LNCaP clone FGC (cell line): Measurements from ENCODE around the gene SAE1.

Experiments used
- DNase-seq: peaks from one replicate; pipeline ENCODE4 v3.0.0-alpha.2; 2011; ENCODE audit warnings: low read depth
- H3K4me3 ChIP-seq: 2 replicates; pipeline ENCODE4 v1.5.1; 2011; ENCODE audit warnings: mild to moderate bottlenecking, low read depth, low read length, control low read depth
- CTCF ChIP-seq: IDR thresholded peaks from 2 replicates; pipeline ENCODE4 v1.5.1; 2012; ENCODE audit warnings: mild to moderate bottlenecking; ENCODE audit not compliant: control insufficient read depth, insufficient read depth; ENCODE audit errors: extremely low read depth

SAE1 gene

GRCh38 chr19:47230054-47230920 lies 99.7 kb downstream of the SAE1 start:
- TF ChIP-seq CTCF: peak; percentile 53
- DNase-seq: no peak
- peak overlapping the region; percentile 81 for H3K4me3 ChIP-seq

GRCh38 chr19:47230921-47231214 lies 100.2 kb downstream of the SAE1 start, which contains the start of gene BBC3:
Gene BBC3 (minus strand): TSS chr19:47231199. CDS start chr19:47228431, 2,768 bp downstream.
- no peak for DNase-seq
- TF ChIP-seq CTCF: no peak
- peak within 1 kb of the TSS; percentile 81 for H3K4me3 ChIP-seq

- DNase-seq: no peak
- TF ChIP-seq CTCF: no peak
- peak overlapping the region; percentile 32; the same call in 1 of the 2 replicates for H3K4me3 ChIP-seq
Observed at GRCh38 chr19:47231215-47232054, 100.8 kb downstream of the SAE1 start.

- no peak for TF ChIP-seq CTCF
- no peak overlapping the region for H3K4me3 ChIP-seq
- no peak for DNase-seq
Observed at GRCh38 chr19:47232422-47233211, 102.0 kb downstream of the SAE1 start.

- DNase-seq: no peak
- no peak for TF ChIP-seq CTCF
- no peak overlapping the region for H3K4me3 ChIP-seq
Observed at GRCh38 chr19:47236072-47236675, 105.5 kb downstream of the SAE1 start.

GRCh38 chr19:47239152-47239551 lies 108.5 kb downstream of the SAE1 start:
- no peak for TF ChIP-seq CTCF
- H3K4me3 ChIP-seq: no peak overlapping the region

More at GRCh38 chr19:47239152-47239551, 108.5 kb downstream of the SAE1 start:
- DNase-seq: no peak
